Thyroid gland (tissue), 4 donors: ENCODE results near the gene NXPE3.

Source experiments
- POLR2A ChIP-seq, 2 donors: fragments of 450-650 bp; IDR thresholded peaks; one replicate each; pipeline ENCODE4 v1.6.1; 2017; ENCODE audit warnings: antibody characterized with exemption in 2 of 2, mild to moderate bottlenecking in 2 of 2, moderate library complexity in 1 of 2
- TF ChIP-seq, protein P1 (sequence below), 6 experiments: fragments of 200-600 bp in 3 of 6; fragments of 450-650 bp in 3 of 6; sonication (generic) in 3 of 6; IDR thresholded peaks; one replicate each; pipeline ENCODE4 v1.5.1; 2016 to 2019; ENCODE audit warnings: antibody characterized with exemption in 6 of 6, mild to moderate bottlenecking in 2 of 6, inconsistent platforms in 1 of 6, moderate library complexity in 1 of 6

- TF ChIP-seq, protein P1, sequence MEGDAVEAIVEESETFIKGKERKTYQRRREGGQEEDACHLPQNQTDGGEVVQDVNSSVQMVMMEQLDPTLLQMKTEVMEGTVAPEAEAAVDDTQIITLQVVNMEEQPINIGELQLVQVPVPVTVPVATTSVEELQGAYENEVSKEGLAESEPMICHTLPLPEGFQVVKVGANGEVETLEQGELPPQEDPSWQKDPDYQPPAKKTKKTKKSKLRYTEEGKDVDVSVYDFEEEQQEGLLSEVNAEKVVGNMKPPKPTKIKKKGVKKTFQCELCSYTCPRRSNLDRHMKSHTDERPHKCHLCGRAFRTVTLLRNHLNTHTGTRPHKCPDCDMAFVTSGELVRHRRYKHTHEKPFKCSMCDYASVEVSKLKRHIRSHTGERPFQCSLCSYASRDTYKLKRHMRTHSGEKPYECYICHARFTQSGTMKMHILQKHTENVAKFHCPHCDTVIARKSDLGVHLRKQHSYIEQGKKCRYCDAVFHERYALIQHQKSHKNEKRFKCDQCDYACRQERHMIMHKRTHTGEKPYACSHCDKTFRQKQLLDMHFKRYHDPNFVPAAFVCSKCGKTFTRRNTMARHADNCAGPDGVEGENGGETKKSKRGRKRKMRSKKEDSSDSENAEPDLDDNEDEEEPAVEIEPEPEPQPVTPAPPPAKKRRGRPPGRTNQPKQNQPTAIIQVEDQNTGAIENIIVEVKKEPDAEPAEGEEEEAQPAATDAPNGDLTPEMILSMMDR (IDR thresholded peaks at IDR 0.05): no peak
- TF ChIP-seq POLR2A (IDR thresholded peaks at IDR 0.05): no peak
Measured at GRCh38 chr3:101829437-101829830, 50.4 kb downstream of the NXPE3 start.
